HTR-8/SVneo (cell line): ENCODE measurements around the gene ERN1.
"Not testable (repeated sequence)": the region's sequence is repeated elsewhere in the genome, so short reads cannot be mapped to it uniquely, and the experiment has no call there.

Source experiments
- DNase-seq: peaks from one replicate; pipeline ENCODE4 v3.0.0; 2011; ENCODE audit warnings: low spot score, mixed read lengths; ENCODE audit not compliant: insufficient read length
- FAIRE-seq: peaks from 2 replicates; lab custom pipeline; 2011; peaks lifted over from hg19 to GRCh38; lab: Jason Lieb, UNC

The ERN1 gene

DNA sequence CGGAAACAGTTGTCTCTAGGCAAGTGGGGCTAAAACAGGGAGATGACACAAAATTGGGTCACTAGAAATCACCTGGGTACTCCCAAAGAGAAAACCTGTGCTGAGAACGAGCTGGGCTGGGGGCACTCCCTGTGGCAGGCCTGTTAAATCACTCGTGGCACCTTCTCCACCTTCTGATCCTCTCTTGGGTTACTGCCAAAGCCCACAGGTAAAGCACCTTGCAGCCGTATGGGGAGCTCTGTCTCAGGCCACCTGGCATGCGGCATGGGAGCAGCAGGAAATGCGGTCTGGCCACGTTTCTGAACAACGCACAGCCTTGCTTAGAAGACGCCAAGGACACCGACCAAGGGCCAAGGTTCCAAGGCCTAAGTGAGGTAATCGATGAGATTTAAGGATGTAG lies 88.0 kb downstream of the ERN1 start:
- DNase-seq (no peak), FAIRE-seq (no peak)

GRCh38 chr17:64040206-64040605 lies 89.7 kb downstream of the ERN1 start:
- no peak for FAIRE-seq
- no peak for DNase-seq

- no peak for FAIRE-seq
- no peak for DNase-seq
These were observed 90.9 kb downstream of the ERN1 start for GRCh38 chr17:64039106-64039400.

DNA sequence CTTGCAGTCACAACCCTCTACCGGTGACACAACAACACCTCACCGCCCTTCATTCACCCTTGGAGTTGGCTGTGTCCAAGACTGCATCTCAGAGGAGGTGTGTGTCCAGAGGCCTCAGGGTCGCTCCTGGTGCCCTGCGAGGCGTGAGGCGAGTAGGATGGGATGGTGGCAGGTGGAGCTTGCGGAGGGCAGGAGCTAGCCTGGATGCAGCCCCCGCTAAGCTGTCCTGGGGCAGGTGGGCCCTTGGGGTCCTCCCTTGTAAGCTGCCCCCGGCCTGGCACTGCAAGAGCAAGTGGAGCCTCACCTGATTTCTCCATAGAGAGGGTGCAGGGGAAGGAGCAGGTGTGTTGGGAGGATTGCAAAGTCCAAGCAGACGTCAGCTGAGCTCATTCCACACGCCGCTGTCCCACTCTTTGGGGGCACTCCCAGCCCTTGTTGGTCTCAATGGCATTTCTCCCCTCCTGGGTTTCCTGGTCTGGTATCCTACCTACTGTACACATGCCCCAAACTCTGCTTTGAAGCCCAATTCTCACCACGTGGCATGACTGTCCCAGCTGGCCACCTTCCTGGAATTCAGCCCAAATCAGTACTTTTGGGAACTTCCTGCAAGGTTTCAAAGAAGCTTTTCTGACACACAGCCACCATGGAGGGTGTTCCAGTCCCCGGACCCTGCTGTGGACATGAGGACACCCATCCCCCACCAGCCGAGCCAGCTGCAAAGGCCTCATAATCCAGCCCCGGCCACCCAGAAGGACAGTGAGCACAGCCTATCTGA lies 91.4 kb downstream of the ERN1 start:
- DNase-seq (no peak), FAIRE-seq (no peak)

DNA sequence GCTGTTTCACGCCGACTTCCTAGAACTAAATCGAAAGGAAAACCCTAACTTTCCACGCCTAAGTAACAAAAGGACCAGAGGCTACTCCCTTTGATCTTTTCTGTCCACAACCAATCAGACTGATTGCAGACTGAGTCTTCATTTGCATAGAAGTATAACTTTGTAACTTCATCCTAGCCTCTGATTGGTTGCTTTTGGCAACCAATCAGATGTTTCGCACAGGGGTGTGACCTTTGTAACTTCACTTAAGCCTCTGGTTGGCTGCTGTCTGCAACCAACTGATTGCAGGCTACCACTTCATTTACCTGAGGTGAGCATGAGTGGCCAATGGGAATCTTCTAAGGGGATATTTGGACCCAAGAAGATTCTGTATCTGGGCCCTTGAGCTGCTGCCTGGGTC lies 92.1 kb downstream of the ERN1 start:
- DNase-seq (no peak), FAIRE-seq (no peak)

GRCh38 chr17:64037180-64037579 lies 92.8 kb downstream of the ERN1 start:
- FAIRE-seq (no peak), DNase-seq (no peak)

DNA sequence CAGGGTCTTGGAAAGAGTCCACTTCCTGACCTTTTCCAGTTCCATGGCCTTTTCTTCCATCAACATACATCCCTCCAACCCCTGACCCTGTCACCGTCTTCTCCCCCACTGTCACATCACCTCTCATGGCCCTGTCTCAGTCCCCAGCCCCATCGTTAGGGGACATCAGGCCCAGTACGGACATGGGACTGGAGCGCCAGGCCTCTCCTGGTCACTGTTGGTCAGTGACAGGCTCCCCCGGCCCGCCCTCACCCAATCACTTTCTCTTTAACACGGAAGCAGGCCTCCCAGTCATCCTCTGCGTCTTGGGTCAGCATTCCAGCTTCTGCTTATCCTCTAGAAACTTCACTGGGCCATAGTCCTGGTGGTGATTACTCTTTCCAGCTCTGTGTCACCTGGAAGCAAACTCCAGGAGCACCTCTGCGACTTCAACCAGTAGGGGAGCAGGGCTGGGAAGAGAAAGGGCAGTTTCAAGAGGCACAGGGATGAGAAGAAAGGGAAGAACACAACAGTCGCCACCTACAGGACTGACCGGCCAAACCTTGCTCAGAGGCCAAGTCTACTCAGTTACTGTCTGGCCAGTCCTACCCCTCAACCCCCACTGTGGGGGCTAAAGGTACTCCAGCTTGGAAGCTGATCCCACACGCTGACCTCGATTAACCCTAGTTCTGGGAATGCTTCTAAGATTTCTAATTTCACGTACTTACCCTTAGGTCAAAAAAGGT lies 93.6 kb downstream of the ERN1 start:
- DNase-seq (no peak), FAIRE-seq (no peak)

DNA sequence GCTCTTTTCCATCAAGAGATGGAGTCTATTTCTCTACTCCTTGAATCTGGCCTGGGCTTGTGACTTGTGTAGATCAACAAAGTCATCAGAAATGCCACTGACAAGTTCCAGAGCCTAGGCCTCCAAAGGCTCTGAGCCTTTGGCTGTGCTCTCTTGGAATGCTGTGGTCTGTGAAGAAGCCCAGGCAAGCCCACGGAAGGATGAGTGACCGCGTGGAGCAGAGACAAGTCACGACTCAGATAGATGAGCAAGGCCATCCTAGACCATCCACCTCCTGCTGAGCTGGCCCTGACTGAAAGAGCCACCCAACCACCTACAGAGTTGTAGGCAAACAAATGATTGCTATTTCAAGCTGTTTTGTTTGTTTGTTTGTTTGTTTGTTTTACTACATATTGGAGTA lies 97.9 kb downstream of the ERN1 start:
- DNase-seq (no peak), FAIRE-seq (peak; percentile 4)

DNA sequence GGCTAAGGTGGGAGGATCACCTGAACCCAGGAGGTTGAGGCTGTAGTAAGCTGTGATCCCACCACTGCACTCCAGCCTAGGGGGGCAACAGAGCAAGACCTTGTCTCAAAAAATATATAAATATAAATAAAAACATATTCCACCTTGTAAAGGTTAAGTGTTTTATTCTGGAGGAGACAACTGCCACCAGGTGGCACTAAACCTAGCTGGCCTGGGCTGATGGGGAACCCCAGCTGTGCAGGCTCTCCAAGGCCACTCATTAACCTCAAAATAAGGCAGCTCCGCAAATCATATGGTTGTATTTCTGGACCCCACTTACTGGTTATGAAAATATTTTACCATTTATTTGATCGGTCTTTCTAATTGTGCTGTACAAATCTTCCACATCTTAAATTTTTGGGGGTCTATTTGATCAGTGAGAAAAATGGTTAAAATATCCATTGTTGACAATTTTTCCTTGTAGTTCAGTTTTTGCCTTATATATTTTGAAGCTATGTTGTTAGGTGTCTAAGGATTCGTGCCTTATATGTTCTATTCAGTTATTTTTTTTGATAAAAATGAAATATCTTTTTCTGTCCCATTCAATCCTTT lies 101.0 kb downstream of the ERN1 start:
- FAIRE-seq (no peak), DNase-seq (peak; percentile 76)

DNA sequence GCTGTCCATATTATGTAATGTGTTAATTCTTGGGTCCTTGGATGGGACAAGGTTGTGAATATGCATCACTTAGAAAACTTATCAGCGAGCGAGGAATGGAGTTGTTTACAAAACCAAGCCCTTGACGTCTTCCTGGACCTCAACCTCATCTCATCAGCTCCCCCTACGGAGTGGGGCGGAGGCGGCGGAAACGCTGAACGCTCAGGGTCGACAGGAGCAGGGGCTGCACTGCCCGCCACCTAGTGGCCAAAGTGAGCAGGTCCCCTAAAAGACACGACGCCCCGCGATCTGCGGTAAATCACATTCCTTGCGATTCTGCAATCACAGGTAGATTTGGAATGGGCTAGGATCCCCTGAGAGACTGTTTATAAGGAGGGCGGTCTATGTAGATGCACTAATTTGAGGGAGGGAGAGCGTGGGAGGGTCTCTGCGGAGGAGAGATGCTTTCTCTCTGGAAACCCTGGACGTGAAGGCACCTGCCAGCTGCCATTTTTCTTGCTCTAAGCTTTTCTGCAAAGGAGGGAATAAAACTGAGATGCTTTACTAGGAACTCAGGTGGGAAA lies 104.1 kb downstream of the ERN1 start:
- DNase-seq (peak; percentile 85), FAIRE-seq (peak; percentile 81)

DNA sequence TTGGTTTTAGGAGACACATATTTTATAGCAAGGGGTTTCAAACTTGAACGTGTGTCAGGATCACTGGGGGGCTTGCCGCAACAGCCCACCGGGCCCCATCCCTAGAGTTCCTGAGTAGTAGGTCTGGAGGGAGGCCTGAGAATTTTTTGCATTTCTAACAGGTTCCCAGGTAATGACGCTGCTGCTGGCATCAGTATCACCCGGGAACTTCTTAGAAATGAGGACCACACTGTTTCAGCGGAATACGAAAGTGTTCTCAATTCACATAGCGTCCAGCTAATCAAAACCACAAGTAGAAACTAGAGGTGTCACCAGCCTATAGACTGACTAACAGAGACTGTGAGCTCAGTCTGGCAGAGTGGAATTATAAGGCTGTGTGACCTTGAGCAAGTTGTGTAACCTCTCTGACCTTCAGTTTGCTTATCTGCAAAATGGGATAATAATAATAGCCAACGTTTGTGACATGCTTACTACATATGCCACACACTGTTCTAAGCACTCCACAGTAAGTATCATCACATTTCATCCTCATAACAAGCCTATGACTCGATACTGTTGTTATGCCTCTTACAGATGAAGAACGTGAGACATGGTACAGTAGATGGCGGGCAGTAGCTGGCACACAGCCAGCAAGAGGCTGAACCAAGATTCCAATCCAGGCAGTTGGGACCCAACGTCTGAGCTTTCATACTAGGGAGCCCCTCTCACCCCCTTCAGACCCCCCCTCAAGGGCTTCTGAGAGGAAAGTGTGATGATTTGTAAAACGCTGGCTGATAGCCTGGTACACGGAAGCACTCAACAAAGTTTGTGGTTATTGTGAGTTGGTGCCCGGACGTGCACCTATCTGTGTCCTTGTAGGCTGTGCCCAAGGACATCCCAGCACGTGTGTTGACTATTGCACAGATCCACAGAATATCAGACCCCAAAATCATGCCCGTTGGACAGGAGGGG lies 104.9 kb downstream of the ERN1 start:
- peak; percentile 62 for FAIRE-seq
- no peak for DNase-seq

DNA sequence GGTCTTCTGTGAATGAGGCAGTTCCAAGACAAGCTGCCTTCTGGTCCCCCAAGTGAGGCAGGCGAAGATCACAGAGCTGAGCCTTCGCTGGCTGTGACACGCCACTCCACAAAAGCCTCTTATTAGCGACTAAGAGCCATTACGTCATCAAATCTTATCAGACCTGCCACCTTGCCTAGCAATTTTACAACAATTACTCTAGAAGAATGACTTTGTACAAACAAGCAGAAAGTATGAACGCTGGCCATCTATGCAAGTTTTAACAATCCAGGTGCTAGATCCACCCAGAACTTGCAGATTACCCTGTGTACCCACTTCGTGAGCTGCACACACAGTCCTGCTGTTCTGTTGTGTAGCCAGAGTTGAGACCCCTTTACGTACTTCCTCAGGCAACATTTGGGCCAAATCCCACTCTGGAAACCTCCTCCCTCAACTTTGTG lies 105.7 kb downstream of the ERN1 start:
- FAIRE-seq (no peak), DNase-seq (no peak)

DNA sequence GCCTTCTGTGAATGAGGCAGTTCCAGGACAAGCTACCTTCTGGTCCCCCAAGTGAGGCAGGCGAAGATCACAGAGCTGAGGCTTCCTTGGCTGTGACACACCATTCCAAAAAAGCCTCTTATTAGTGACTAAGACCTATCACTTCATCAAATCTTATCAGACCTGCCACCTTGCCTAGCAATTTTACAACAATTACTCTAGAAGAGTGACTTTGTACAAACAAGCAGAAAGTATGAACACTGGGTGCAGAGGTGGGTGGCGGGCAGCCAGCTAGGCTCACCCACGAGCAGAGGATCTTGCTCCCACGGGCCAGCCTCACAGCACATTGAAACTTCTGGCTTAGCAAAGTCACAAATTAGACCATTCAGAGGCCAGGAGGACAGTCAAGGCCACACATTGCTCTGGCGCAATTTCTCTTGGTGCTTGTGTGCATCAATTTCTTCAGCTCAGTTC lies 107.3 kb downstream of the ERN1 start:
- DNase-seq = no peak
- no peak for FAIRE-seq

DNA sequence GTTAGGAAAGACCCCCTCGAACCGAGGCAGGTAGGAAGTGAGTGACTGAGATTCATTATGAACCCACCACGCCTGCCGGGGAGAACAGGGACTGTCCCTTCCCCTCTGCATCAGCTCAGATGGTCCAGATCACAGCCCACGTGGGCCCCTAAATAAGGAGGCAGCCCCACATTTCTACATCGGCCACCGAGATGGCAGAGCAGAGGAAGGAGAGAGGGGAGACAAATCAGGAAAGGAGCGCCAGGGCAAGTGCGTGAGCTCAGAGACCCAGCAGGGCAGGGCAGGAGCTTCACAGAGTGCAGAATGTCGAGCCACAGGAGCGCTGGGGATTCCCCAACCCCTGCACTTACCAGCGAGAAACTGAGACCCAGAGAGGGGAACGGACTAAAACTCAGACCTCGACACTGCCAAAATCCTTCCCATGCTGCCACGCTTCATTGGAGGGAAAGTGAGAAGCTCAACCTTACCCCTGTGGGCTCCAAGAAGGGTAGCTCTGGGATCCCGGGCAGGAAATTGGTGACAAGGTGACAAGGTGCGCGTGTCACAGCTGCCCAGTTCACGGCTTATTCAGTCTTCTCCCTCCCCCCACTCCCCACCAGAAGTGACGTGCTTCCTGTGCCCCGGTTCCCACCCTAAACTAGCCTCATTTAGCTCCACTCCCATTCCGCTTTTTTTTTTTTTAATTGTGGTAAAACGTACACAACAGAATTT lies 109.7 kb downstream of the ERN1 start, which contains the start of gene ICAM2:
ICAM2 (minus strand) TSS at position 578 of the 711 bp plus-strand sequence. CDS start 13,942 bp downstream, outside the sequence.
- DNase-seq (no peak), FAIRE-seq (no peak)

DNA sequence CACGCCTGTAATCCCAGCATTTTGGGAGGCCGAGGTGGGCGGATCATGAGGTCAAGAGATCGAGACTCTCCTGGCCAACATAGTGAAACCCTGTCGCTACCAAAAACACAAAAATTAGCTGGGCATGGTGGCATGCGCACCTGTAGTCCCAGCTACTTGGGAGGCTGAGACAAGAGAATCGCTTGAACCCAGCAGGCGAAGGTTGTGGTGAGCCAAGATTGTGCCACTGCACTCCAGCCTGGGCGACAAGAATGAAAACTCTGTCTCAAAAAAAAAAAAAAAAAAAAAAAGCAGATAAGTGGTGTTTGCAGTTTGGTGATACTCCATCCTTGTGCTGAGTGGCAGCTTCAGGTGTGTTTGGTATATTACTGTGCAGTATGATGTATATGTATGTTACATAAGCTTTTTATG lies 110.4 kb downstream of the ERN1 start:
- not testable (repeated sequence) for DNase-seq, FAIRE-seq

GRCh38 chr17:64017381-64017980 lies 112.5 kb downstream of the ERN1 start:
- FAIRE-seq (no peak), DNase-seq (no peak)

DNA sequence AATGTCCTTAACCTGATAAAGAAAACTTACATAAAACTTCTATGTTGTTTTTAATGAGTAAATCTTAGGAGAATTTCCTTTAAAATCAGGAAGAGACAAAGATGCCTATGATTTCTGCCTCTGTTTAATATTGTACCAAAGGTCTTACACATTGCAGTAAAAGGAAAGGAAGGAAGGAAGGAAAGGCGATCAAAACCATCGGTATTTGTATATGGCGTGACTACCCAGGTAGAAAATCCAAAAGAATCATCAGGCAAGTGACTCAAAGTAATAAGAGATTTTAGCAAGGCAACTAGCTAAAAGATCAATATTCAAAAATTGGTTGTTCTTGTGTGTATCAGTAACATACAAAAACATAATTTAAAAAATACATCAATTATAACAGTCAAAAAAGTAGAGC lies 113.0 kb downstream of the ERN1 start:
- DNase-seq (no peak), FAIRE-seq (no peak)

GRCh38 chr17:64016231-64016784 lies 113.6 kb downstream of the ERN1 start:
- FAIRE-seq = no peak
- DNase-seq = no peak

GRCh38 chr17:64015447-64015846 lies 114.5 kb downstream of the ERN1 start:
- FAIRE-seq = no peak
- DNase-seq = no peak
